ENCODE results near the gene PPIE.

The PPIE gene

GRCh38 chr1:39738622-39739366 lies at the start of gene PPIE:
TSS of gene PPIE (plus strand) at chr1:39738882. CDS start at chr1:39738901, 19 bp downstream.
- DNase-seq: no peak

GRCh38 chr1:39689214-39689613 lies 49.5 kb upstream of the PPIE start:
- no peak for DNase-seq

- peak; percentile 96 for DNase-seq
Measured at GRCh38 chr1:39689635-39690034, 49.0 kb upstream of the PPIE start.

- DNase-seq: no peak
Measured at GRCh38 chr1:39690225-39690624, 48.5 kb upstream of the PPIE start.

GRCh38 chr1:39690794-39691382 lies 47.8 kb upstream of the PPIE start:
- no peak for DNase-seq

- DNase-seq: peak; percentile 100
Measured at GRCh38 chr1:39691383-39692151, 47.1 kb upstream of the PPIE start, which contains the start of gene HPCAL4. TSS of gene HPCAL4 (minus strand) at chr1:39691433. CDS start at chr1:39684603, 6,830 bp downstream.

- no peak for DNase-seq
Measured at GRCh38 chr1:39692152-39693074, 46.3 kb upstream of the PPIE start.

- DNase-seq: no peak
Measured at GRCh38 chr1:39694026-39694425, 44.7 kb upstream of the PPIE start.

GRCh38 chr1:39695016-39695415 lies 43.7 kb upstream of the PPIE start:
- DNase-seq: no peak

GRCh38 chr1:39696448-39696847 lies 42.2 kb upstream of the PPIE start:
- DNase-seq: no peak

GRCh38 chr1:39698568-39698967 lies 40.1 kb upstream of the PPIE start:
- no peak for DNase-seq

- no peak for DNase-seq
Measured at GRCh38 chr1:39699419-39699818, 39.3 kb upstream of the PPIE start.

- DNase-seq: no peak
Measured at GRCh38 chr1:39700348-39700747, 38.3 kb upstream of the PPIE start.

- no peak for DNase-seq
Measured at GRCh38 chr1:39701049-39701439, 37.6 kb upstream of the PPIE start.

GRCh38 chr1:39704757-39705156 lies 33.9 kb upstream of the PPIE start:
- no peak for DNase-seq

- DNase-seq: no peak
Measured at GRCh38 chr1:39707506-39707905, 31.2 kb upstream of the PPIE start.

GRCh38 chr1:39711104-39711965 lies 27.3 kb upstream of the PPIE start:
- DNase-seq: no peak

- DNase-seq: no peak
Measured at GRCh38 chr1:39711966-39712340, 26.7 kb upstream of the PPIE start.

- no peak for DNase-seq
Measured at GRCh38 chr1:39713557-39713956, 25.1 kb upstream of the PPIE start.

GRCh38 chr1:39717809-39718208 lies 20.9 kb upstream of the PPIE start:
- DNase-seq: no peak

- DNase-seq: peak; percentile 100
Measured at GRCh38 chr1:39720094-39720999, 18.3 kb upstream of the PPIE start.
